GM20000 (cell line): Measurements from ENCODE around the gene SLC18A3.

Experiments
- DNase-seq: peaks from one replicate; pipeline ENCODE4 v3.0.0; 2012; ENCODE audit warnings: low spot score
- TF ChIP-seq, protein P1 (sequence below): IDR thresholded peaks from 2 replicates; pipeline ENCODE4 v1.5.1; 2012; ENCODE audit warnings: mild to moderate bottlenecking, control low read depth; ENCODE audit errors: extremely low read depth, missing control alignments

Gene SLC18A3

DNA sequence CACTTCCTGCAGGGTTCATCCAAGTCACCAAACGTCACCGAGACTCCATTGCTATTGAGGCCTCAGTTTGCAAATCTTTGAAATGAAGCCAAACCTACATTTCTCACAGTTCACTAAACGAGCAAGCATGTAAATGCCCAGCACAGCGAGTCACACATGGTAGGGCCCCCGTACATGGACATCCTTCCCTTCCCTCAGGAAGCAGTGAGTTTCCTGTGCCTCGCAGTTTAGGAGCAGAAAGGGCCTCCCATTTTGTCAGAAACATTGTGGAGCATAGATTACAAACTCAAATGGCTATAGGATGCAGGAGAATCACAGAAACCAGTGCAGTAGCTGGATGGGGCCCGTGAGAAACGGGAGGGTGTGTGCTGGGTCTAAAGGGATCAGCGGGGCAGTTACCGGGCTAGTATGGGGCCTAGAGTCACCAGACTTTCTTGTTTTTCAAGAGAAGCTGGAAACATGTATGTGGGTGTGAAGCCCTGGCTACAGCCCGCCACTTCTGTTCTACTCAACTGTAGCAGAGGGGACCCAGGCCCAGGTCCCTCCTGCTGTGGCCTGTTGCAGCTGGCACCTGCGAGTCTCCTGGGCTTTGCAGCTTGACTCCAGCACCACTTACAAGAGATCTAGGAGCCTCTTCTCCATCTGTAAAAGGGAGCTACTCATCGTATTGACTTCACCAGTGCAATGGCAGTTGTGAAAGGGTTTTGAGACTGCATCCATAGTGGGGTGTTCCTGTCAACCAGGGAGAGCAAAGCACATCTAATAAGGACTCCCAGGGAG lies 14.2 kb upstream of the SLC18A3 start:
- TF ChIP-seq, protein P1, sequence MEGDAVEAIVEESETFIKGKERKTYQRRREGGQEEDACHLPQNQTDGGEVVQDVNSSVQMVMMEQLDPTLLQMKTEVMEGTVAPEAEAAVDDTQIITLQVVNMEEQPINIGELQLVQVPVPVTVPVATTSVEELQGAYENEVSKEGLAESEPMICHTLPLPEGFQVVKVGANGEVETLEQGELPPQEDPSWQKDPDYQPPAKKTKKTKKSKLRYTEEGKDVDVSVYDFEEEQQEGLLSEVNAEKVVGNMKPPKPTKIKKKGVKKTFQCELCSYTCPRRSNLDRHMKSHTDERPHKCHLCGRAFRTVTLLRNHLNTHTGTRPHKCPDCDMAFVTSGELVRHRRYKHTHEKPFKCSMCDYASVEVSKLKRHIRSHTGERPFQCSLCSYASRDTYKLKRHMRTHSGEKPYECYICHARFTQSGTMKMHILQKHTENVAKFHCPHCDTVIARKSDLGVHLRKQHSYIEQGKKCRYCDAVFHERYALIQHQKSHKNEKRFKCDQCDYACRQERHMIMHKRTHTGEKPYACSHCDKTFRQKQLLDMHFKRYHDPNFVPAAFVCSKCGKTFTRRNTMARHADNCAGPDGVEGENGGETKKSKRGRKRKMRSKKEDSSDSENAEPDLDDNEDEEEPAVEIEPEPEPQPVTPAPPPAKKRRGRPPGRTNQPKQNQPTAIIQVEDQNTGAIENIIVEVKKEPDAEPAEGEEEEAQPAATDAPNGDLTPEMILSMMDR, result no peak
- DNase-seq, result no peak

DNA sequence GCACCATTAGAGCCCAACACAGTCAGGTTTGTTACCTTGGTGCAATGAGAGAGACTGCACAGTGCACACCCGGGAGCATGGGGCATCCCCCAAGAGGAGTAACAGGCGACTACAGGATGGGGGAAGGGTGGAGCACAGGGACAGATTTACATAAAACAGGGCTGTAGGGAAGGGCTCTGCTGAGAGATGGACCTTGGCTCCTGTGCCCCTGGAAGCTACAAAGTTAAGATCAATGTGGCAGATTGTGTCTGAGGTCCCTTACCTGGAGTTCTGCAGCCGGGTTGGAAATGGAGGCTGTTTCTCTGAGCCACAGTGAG lies 13.7 kb upstream of the SLC18A3 start:
- TF ChIP-seq, protein P1, result no peak
- DNase-seq, result no peak

DNA sequence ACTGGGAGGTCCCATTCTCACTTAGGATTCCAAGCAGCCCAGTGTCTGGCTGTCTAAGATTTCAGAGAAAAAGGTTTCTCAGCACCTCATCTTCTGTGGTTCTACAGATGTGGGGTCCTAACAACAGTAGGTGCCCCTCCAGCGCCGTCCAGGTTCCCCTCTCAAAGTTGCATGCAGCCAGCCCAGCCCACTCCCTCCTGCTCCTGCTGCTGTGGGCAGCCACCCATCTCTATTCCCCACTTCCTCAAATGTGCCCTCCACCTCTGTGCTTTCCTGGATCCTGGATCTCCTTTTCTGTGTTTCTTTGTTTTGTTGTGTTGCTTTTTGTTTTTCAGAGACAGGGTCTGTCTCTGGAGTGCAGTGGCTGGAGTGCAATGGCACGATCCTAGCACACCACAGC lies 13.3 kb upstream of the SLC18A3 start:
- TF ChIP-seq, protein P1, result no peak
- no peak for DNase-seq

DNA sequence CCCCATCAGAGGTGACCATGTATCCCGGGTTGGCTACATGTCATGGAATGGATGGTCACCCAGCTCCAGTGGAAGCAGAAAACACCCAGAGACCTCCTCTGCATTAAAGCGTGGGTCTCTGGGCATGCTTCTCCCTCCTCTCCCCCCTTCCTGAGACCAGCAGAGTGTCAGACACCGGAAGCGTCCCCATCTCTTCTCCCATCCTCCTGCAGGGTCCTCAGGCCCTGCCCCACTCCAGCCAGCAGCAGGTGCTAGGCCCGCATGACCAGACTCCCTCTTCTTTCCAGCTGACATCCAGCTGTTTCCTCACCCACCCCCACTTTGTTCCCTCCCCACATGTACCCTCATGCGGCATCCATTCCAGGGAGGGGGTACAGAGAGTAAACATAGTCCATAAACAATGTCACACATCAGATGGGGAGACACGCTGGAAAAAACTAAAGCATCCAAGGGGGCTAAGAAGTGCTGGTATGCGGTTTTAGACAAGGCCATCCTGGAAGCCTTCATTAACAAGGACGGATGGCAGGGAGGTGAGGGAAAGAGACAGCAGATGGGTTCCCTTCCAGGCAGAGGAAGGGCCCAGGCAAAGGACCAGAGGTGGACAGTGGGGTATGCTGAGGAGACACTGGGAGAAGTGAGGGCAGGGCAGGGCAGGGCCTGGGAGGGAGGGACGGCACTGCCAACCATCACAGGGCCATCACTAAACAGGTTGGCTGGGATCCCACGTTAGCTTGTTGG lies 12.5 kb upstream of the SLC18A3 start:
- TF ChIP-seq, protein P1, result no peak
- DNase-seq, result no peak

DNA sequence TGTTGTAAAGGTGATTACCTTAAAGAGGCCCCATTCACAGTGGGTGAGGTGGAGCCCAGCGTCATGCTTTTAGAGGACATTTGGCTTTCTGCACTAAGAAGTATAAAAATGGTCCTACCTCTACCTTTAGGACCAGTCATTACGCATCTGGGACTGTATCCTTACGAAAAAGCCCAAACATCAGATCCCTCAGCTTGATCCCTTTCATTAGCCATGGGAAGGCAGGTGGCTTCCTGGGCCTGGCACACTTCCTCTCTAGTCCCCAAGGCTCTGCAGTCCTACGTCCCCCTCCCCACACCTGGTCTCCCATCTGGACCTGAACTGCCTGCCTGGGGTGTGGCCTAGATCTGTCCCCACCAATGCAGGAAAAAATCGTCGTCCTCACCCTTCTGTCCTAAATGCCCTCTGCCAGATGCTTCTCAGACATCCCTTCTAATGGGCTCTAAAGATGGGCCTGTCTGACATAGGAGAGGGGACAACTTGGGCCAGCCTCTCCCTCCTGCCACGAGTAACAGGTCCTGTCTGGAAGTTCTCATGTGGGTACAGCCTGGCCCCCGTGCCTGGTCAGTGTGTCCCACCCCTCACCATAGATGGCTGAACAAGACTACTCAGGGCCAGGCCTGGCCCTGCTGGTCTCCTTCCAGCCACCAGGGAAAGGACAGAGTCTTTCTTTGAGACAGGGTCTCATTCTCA lies 11.8 kb upstream of the SLC18A3 start:
- TF ChIP-seq, protein P1, result no peak
- DNase-seq, result no peak

DNA sequence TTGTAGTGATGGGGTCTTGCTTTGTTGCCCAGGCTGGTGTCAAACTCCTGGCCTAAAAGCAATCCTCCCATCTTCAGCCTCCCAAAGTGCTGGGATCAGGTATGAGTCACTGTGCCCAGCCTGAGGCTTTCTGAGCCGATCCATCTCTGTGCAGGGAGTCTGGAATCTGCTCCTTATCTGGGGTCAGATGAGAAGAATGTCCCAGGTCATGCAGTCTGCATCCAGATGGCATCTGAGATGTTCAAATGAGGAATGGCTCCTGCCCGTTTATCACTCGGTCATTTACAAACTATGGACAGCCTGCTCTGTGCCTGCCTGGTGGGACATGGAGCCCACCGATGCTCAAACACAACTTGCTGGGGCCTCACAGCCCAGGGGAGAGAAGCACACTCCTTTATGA lies 11.1 kb upstream of the SLC18A3 start:
- TF ChIP-seq, protein P1, result no peak

DNA sequence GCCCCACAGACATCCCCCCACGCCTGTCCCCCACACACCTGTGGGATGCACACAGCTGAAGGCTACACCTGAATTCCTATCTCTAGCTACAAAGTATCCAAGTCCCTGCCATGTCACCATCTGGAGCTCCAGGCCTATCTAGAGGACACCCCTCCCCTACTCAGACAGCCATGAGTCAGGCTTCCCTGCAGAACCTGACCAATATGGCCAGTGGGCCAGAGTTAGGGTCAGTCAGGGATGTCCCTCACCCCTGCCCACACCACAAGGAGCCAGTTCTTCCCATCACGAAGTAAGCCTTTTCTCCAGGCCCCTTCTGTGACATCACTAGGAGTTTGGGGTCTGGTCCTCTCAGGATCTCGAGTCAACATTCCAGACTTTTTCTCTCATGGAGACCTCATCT lies 10.6 kb upstream of the SLC18A3 start:
- DNase-seq, result no peak
- TF ChIP-seq, protein P1, result no peak

More for the DNA sequence above, 11.1 kb upstream of the SLC18A3 start:
- DNase-seq, result no peak
